Gastrocnemius medialis (tissue), 4 donors: ENCODE data around the gene TNPO3. TPM values are rescaled to one million over a fixed set of nuclear protein-coding genes. Genes with fewer than 3 reads are reported as not detected.

Experiments
- ATAC-seq, 2 donors: fragments of 150-250 bp; one replicate each; pipeline ENCODE4 v1.9.1; 2016
- DNase-seq, 2 donors: peaks; one replicate each; pipeline ENCODE4 v3.0.0-alpha.2; 2019
- H3K27ac ChIP-seq, 4 donors: fragments of 200-600 bp; sonication (generic); 1 replicate in 1 of 4; 2 replicates in 3 of 4; pipeline ENCODE4 v1.5.1; 2016 to 2018; ENCODE audit warnings: mild to moderate bottlenecking in 2 of 4, moderate library complexity in 1 of 4
- H3K27me3 ChIP-seq, 3 donors: fragments of 200-600 bp; sonication (generic) in 2 of 3; 1 replicate in 1 of 3; 2 replicates in 2 of 3; pipeline versions ENCODE4 v1.5.1 to v1.6.0; 2016 to 2019; ENCODE audit warnings: mild to moderate bottlenecking in 1 of 3, moderate library complexity in 1 of 3
- H3K36me3 ChIP-seq, 2 donors: fragments of 200-600 bp; sonication (generic) in 1 of 2; one replicate each; pipeline ENCODE4 v1.5.1; 2017 to 2018
- H3K4me1 ChIP-seq, 2 donors: fragments of 200-600 bp; sonication (generic) in 1 of 2; one replicate each; pipeline ENCODE4 v1.5.1; 2016 to 2017; ENCODE audit warnings: mild to moderate bottlenecking in 2 of 2
- H3K4me3 ChIP-seq, 4 donors: fragments of 200-600 bp; sonication (generic) in 3 of 4; 1 replicate in 1 of 4; 2 replicates in 3 of 4; pipeline ENCODE4 v1.5.1; 2016 to 2019; ENCODE audit warnings: mild to moderate bottlenecking in 2 of 4
- H3K9me3 ChIP-seq, 3 donors: fragments of 200-600 bp; sonication (generic) in 2 of 3; 1 replicate in 1 of 3; 2 replicates in 2 of 3; pipeline ENCODE4 v1.5.1; 2016 to 2019
- POLR2A ChIP-seq, 2 donors: fragments of 450-650 bp; IDR thresholded peaks; one replicate each; pipeline ENCODE4 v1.6.1; 2017; ENCODE audit warnings: antibody characterized with exemption in 2 of 2, mild to moderate bottlenecking in 2 of 2, moderate library complexity in 2 of 2
- in situ Hi-C, 4 donors: fragments of 200-750 bp; cut with MboI; loops; one replicate each; pipeline versions ENCODE4 v1.15.0 to v1.8.0; 2017; ENCODE audit warnings: low sequenced_read_pairs in 4 of 4
- intact Hi-C: fragments of 100-400 bp; cut with DNase I; formaldehyde crosslinking; loops from one replicate; pipeline ENCODE4 v1.15.1; 2023; ENCODE audit warnings: low total_unique reads
- total RNA-seq, 4 donors: library from RNA; depleted of rRNA; stranded (reverse); fragments of >200 nt; gene quantifications; one replicate each; pipeline versions ENCODE4 v1.1.0 to v1.2.3, GENCODE V29; 2016
- TF ChIP-seq, protein P1 (sequence below), 5 experiments: fragments of 450-650 bp in 3 of 5; fragments of 200-600 bp in 2 of 5; sonication (generic) in 2 of 5; IDR thresholded peaks in 4 of 5; conservative IDR thresholded peaks in 1 of 5; 1 replicate in 4 of 5; 2 replicates in 1 of 5; pipeline ENCODE4 v1.5.1; 2016 to 2019; ENCODE audit warnings: antibody characterized with exemption in 5 of 5, mild to moderate bottlenecking in 3 of 5, moderate library complexity in 3 of 5

TNPO3 gene
- total RNA-seq, 4 donors from 2014 or later = 39.1 to 50.9 (median 50.5) TPM

DNA sequence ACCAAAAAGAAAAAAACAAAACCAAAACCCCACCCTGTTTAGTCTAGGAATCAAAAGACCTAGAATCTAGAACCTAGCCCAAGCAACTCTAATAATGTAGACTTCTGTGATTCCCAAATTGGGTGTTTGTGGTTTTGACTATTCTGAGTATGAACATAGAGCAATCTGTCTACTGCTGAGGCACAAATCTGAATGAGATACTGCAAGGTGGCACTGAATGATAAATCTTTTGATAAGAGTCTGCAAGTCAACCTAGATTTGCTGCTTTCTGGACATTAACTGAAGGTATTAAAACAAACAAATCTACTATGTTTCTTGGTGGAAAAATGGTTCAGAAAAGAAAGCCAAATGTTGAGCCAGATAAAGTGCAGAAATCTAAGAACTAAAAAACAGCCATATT is 66.5 kb downstream of the TNPO3 start:
- in situ Hi-C loops = no loop called here
- Histone ChIP-seq H3K9me3 (no peaks in the 10 kb centered on the region), H3K27ac (no peak overlapping the region), H3K27me3 (no peaks in the 10 kb centered on the region), H3K4me1 (no peaks in the 10 kb centered on the region), H3K36me3 (peaks cover 3 to 66% of the 10 kb centered on the region in 2 donors), H3K4me3 (no peak overlapping the region)
- TF ChIP-seq POLR2A (IDR thresholded peaks at IDR 0.05) = no peak
- TF ChIP-seq, protein P1, sequence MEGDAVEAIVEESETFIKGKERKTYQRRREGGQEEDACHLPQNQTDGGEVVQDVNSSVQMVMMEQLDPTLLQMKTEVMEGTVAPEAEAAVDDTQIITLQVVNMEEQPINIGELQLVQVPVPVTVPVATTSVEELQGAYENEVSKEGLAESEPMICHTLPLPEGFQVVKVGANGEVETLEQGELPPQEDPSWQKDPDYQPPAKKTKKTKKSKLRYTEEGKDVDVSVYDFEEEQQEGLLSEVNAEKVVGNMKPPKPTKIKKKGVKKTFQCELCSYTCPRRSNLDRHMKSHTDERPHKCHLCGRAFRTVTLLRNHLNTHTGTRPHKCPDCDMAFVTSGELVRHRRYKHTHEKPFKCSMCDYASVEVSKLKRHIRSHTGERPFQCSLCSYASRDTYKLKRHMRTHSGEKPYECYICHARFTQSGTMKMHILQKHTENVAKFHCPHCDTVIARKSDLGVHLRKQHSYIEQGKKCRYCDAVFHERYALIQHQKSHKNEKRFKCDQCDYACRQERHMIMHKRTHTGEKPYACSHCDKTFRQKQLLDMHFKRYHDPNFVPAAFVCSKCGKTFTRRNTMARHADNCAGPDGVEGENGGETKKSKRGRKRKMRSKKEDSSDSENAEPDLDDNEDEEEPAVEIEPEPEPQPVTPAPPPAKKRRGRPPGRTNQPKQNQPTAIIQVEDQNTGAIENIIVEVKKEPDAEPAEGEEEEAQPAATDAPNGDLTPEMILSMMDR (IDR thresholded peaks at IDR 0.05 in 4 of 5, conservative IDR thresholded peaks at IDR 0.05 in 1 of 5) = no peak
- intact Hi-C loops = no loop called here
- DNase-seq (no peak), ATAC-seq (no peak)

DNA sequence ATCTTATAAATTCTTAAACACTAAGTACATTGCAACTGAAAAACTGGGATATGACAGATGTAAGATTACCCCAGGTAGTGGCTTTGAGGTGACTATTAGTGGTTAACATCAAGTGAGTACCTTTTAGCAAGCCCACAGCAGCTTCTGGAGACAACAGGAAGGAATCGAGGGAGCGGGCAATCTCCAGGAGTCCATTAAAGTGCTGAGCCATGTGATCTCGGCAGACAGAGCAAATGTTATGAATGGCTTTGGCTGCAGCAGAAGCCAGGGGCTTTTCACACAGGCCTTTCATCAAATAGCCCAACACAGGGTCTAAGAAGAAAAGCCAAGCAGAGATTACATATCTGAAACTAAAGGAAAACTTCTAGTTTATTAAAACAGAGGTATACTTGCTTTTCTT is 68.3 kb downstream of the TNPO3 start:
- Histone ChIP-seq H3K27me3 (no peaks in the 10 kb centered on the region), H3K4me3 (no peak overlapping the region), H3K4me1 (no peaks in the 10 kb centered on the region), H3K27ac (no peak overlapping the region), H3K9me3 (no peaks in the 10 kb centered on the region), H3K36me3 (peaks cover 9 to 71% of the 10 kb centered on the region in 2 donors)
- ATAC-seq = no peak
- TF ChIP-seq, protein P1 (IDR thresholded peaks at IDR 0.05 in 4 of 5, conservative IDR thresholded peaks at IDR 0.05 in 1 of 5) = no peak
- no peak for TF ChIP-seq POLR2A (IDR thresholded peaks at IDR 0.05)
- in situ Hi-C loops (no loop called here), intact Hi-C loops (no loop called here)
- no peak for DNase-seq

DNA sequence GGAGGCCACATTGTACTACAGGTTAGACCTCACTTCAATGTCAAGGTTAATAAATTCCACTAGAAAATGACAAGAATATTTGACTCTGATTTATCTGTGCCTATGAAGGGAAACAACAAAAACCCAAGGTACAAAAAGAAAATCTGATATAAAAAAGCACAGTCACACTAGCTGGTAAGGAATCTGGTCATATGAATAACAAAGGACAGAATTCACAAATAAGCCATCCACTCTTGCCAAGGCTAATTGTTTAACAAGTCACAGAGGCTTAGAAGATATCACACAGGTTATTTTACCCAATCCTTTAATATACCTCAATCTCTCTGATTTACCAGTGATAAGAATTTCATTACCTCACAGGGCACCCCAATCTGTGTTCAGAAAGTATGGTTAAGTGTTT is 69.3 kb downstream of the TNPO3 start:
- in situ Hi-C loops = no loop called here
- H3K36me3 ChIP-seq = peaks cover 10 to 70% of the 10 kb centered on the region in 2 donors

DNA sequence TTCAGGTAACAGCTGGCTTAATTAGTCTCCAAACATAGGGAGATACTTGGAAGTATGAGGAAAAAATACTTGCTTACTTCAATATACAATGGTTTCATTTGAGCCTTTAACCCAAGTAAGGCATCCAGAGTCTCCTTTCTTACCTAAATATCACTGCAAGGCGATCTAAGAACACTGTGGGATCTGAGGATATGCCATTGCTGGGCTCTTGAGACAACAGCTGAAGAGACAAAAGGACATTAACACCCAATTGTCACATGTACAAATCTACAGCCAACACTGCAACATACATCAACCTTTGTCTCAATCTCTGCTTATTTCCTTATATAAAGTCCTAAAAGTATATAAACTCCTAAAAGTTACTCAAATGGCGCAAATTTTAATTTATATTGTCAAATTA is 72.8 kb downstream of the TNPO3 start:
- Histone ChIP-seq H3K27ac (no peak overlapping the region), H3K4me3 (no peak overlapping the region), H3K4me1 (no peaks in the 10 kb centered on the region), H3K27me3 (no peaks in the 10 kb centered on the region), H3K9me3 (no peaks in the 10 kb centered on the region), H3K36me3 (peaks cover 10 to 77% of the 10 kb centered on the region in 2 donors)
- no peak for TF ChIP-seq POLR2A (IDR thresholded peaks at IDR 0.05)
- TF ChIP-seq, protein P1 (IDR thresholded peaks at IDR 0.05 in 4 of 5, conservative IDR thresholded peaks at IDR 0.05 in 1 of 5) = no peak
- ATAC-seq (no peak), DNase-seq (no peak)
- intact Hi-C loops = no loop called here
- in situ Hi-C loops = no loop called here

More for the DNA sequence above, 69.3 kb downstream of the TNPO3 start:
- H3K27ac ChIP-seq = no peak overlapping the region
- H3K4me1 ChIP-seq = no peaks in the 10 kb centered on the region
- H3K4me3 ChIP-seq = no peak overlapping the region
- no peaks in the 10 kb centered on the region for H3K9me3 ChIP-seq
- no peaks in the 10 kb centered on the region for H3K27me3 ChIP-seq
- intact Hi-C loops = no loop called here
- TF ChIP-seq, protein P1 (IDR thresholded peaks at IDR 0.05 in 4 of 5, conservative IDR thresholded peaks at IDR 0.05 in 1 of 5) = no peak
- TF ChIP-seq POLR2A (IDR thresholded peaks at IDR 0.05) = no peak
- ATAC-seq = no peak
- DNase-seq = no peak
